ENCODE data around the gene ZC3HAV1L.

The ZC3HAV1L gene

DNA sequence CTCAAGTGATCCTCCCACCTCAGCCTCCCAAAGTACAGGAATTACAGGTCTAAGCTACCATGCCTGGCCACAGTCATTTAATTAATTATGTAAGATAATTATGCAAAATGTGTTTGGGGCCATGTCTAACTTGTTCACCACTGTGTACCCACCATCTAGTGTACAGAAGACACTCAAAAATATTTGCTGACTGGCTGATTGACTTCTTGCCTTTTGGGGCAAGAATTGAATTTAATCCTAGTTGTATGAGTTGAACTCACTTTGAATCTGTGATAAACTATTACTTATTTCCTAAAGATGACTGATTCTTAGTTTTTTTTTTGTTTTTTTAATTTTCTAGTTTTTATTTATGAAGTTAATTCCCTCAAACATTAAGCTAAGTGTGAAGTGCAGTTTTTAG, 15.8 kb upstream of the ZC3HAV1L start:
- Histone ChIP-seq H3K4me3 (replicated peaks; ENCODE audit: low read depth, low read length) (no peak overlapping the region), H3K36me3 (ENCODE audit: control insufficient read depth, insufficient read depth, low read length) (peaks cover 19% of the 10 kb centered on the region)

DNA sequence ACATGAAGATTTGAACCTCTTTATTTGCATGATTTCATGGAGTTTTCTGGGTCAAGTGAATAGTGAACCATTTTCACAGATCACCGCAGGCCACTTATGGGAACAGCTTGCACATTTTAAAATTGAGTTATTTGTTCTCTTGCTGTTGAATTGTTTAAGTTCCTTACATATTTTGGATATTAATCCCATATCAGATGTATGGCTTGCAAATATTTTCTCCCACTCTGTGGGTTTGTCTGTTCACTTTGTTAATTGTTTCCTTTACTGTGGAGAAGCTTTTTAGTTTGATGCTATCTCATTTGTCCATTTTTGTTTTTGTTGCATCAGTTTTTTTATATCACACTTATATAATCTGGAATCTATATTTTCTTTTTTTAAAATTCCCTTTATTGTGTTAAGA, 14.1 kb upstream of the ZC3HAV1L start:
- Histone ChIP-seq H3K4me3 (replicated peaks; ENCODE audit: low read depth, low read length) (no peak overlapping the region), H3K27me3 (replicated peaks; ENCODE audit: control insufficient read depth, insufficient read depth, low read length) (no peaks in the 10 kb centered on the region), H3K36me3 (ENCODE audit: control insufficient read depth, insufficient read depth, low read length) (peaks cover 24% of the 10 kb centered on the region)
- DNase-seq (ENCODE audit: extremely low read depth, insufficient read length) = no peak
- TF ChIP-seq, protein P1, sequence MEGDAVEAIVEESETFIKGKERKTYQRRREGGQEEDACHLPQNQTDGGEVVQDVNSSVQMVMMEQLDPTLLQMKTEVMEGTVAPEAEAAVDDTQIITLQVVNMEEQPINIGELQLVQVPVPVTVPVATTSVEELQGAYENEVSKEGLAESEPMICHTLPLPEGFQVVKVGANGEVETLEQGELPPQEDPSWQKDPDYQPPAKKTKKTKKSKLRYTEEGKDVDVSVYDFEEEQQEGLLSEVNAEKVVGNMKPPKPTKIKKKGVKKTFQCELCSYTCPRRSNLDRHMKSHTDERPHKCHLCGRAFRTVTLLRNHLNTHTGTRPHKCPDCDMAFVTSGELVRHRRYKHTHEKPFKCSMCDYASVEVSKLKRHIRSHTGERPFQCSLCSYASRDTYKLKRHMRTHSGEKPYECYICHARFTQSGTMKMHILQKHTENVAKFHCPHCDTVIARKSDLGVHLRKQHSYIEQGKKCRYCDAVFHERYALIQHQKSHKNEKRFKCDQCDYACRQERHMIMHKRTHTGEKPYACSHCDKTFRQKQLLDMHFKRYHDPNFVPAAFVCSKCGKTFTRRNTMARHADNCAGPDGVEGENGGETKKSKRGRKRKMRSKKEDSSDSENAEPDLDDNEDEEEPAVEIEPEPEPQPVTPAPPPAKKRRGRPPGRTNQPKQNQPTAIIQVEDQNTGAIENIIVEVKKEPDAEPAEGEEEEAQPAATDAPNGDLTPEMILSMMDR (IDR thresholded peaks at IDR 0.05; ENCODE audit: insufficient read depth, low read length, poor library complexity, severe bottlenecking) = no peak

More for the DNA sequence above, 15.8 kb upstream of the ZC3HAV1L start:
- TF ChIP-seq, protein P1 (IDR thresholded peaks at IDR 0.05; ENCODE audit: insufficient read depth, low read length, poor library complexity, severe bottlenecking) = no peak
- DNase-seq (ENCODE audit: extremely low read depth, insufficient read length) = no peak
- H3K27me3 ChIP-seq (replicated peaks; ENCODE audit: control insufficient read depth, insufficient read depth, low read length) = no peaks in the 10 kb centered on the region

DNA sequence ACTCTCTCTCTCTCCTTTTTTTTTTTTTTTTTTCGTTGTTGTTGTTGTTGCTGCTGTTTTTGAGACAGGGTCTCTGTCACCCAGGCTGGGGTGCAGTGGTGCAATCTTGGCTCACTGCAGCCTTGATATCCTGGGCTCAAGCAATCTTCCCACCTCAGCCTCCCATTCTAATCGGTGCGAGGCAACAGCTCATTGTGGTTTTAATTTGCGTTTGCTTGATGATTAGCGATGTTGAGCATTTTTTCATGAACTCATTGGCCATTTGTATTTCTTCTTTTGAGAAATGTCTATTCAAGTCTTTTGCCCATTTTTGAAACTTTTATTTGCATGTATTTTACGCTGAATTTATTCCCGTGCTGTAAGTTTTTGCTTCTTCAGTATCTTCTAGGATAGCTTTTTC, 13.3 kb upstream of the ZC3HAV1L start:
- H3K36me3 ChIP-seq (ENCODE audit: control insufficient read depth, insufficient read depth, low read length) = peaks cover 19% of the 10 kb centered on the region
- TF ChIP-seq, protein P1 (IDR thresholded peaks at IDR 0.05; ENCODE audit: insufficient read depth, low read length, poor library complexity, severe bottlenecking) = no peak
- H3K4me3 ChIP-seq (replicated peaks; ENCODE audit: low read depth, low read length) = no peak overlapping the region
- no peaks in the 10 kb centered on the region for H3K27me3 ChIP-seq (replicated peaks; ENCODE audit: control insufficient read depth, insufficient read depth, low read length)
- no peak for DNase-seq (ENCODE audit: extremely low read depth, insufficient read length)

DNA sequence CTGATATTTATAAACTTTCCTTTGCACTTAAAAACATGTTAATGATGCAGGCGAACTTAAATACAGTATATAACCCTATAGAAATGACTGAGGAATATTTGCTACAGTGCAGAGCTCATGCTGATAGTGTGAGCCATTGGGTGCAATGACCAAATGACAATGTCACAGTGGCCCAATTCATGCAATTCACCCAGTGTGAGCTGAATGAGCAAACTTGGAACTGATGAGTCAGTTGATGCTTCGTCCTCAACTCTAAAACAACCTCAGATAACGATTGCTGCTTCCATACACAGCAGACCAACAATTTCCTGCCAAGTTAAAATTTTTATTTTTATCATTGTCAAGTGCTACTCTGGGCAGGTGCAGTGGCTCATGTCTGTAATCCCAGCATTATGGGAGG, 12.1 kb upstream of the ZC3HAV1L start:
- TF ChIP-seq, protein P1 (IDR thresholded peaks at IDR 0.05; ENCODE audit: insufficient read depth, low read length, poor library complexity, severe bottlenecking) = no peak
- Histone ChIP-seq H3K4me3 (replicated peaks; ENCODE audit: low read depth, low read length) (no peak overlapping the region), H3K27me3 (replicated peaks; ENCODE audit: control insufficient read depth, insufficient read depth, low read length) (no peaks in the 10 kb centered on the region), H3K36me3 (ENCODE audit: control insufficient read depth, insufficient read depth, low read length) (peaks cover 15% of the 10 kb centered on the region)
- DNase-seq (ENCODE audit: extremely low read depth, insufficient read length) = no peak

DNA sequence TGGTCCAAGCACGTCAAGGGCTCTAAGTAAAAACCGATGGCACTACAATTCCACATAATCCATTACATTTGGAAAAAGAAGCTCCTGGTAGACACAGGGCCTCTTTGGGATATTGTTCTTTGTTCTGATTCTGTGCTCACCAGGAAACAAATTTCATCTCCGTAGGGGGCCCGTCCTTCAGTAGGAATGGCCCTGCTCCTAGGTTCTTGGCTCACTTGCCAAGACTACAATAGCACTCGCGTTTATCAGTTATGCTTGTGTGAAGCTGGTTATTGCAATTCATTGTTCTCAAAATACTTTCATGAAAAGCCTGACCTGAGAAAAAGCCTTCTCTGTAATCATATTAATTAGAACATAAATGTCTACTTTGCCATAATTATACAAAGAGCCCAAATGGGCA, 10.3 kb upstream of the ZC3HAV1L start:
- peaks cover 11% of the 10 kb centered on the region for H3K36me3 ChIP-seq (ENCODE audit: control insufficient read depth, insufficient read depth, low read length)
- H3K4me3 ChIP-seq (replicated peaks; ENCODE audit: low read depth, low read length) = no peak overlapping the region
- TF ChIP-seq, protein P1 (IDR thresholded peaks at IDR 0.05; ENCODE audit: insufficient read depth, low read length, poor library complexity, severe bottlenecking) = no peak
- no peak for DNase-seq (ENCODE audit: extremely low read depth, insufficient read length)
- H3K27me3 ChIP-seq (replicated peaks; ENCODE audit: control insufficient read depth, insufficient read depth, low read length) = no peaks in the 10 kb centered on the region
